ENCODE data around the gene TRIO. TPM values are rescaled to one million over a fixed set of nuclear protein-coding genes. Genes with fewer than 3 reads are reported as not detected.
A peak's percentile ranks its signal among the peaks of the same experiment; 100 is the strongest.

Gene TRIO
- polyA plus RNA-seq, 1 of the 3 experiments (the other 2 are of a cell fraction): 229 TPM

DNA sequence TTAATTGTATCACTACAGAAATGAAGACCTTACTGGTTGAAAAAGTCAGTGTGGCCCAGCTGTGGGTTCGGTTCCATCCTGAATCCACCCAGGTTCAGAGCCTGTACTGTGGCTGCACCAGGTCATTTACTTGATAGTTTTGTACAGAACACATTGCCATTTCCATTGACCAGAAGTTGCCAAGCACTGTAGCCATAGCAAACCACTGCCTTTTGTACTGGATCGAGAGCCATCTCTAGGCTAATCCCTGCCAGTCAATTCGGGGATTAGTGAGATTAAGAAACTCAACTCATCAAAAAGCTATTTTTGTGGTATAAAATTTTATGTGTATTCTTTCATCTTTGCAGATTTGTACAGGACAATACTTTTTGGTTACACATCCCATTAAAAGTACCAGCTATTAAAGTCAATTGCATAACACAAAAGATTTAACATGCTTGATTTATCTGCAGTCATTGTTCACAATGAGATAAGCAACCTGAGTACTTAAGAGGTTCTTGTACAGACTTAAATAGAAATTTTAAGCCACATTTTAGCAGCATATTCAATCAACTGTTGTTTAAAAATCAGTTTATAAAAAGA lies 329.9 kb downstream of the TRIO start:
- Histone ChIP-seq H3K4me3 (ENCODE audit: low read depth in 2 of 2, low read length in 1 of 2) (no peak overlapping the region), H3K27ac (ENCODE audit: low read depth in 2 of 2, low read length in 1 of 2) (peak overlapping the region; percentile 4 to 47; a peak in 3 of 4 replicates), H4K20me1 (ENCODE audit: insufficient read depth) (no peaks in the 10 kb centered on the region), H3F3A (replicated peaks; ENCODE audit: insufficient read depth) (peaks cover 53% of the 10 kb centered on the region), H3K9me2 (no peaks in the 10 kb centered on the region), H3K4me1 (ENCODE audit: control insufficient read depth in 1 of 2, insufficient read depth in 2 of 2, low read depth in 1 of 2, low read length in 1 of 2) (peaks cover 26 to 36% of the 10 kb centered on the region in 2 experiments; a peak in 3 of 4 replicates), H3K79me2 (ENCODE audit: insufficient read depth) (peaks cover 72% of the 10 kb centered on the region), H3K9ac (no peak overlapping the region), H3K4me2 (no peak overlapping the region), H3K27me3 (ENCODE audit: insufficient read depth) (no peaks in the 10 kb centered on the region), H2AFZ (ENCODE audit: low read depth) (no peak overlapping the region), H3K9me3 (no peaks in the 10 kb centered on the region), H3K36me3 (replicated peaks in 1 of 2; ENCODE audit: control insufficient read depth in 1 of 2, insufficient read depth in 2 of 2, low read length in 1 of 2) (peaks cover 93 to 98% of the 10 kb centered on the region in 2 experiments)
- TF ChIP-seq USF2 (IDR thresholded peaks at IDR 0.05; ENCODE audit: borderline replicate concordance, low read depth, low read length) (no peak), YY1 (IDR thresholded peaks at IDR 0.05; ENCODE audit: low read depth) (no peak), POLR2AphosphoS5 (IDR thresholded peaks at IDR 0.05; ENCODE audit: low read depth, low read length) (no peak), RFX5 (IDR thresholded peaks at IDR 0.05; ENCODE audit: low read length) (no peak), CHD2 (IDR thresholded peaks at IDR 0.05; ENCODE audit: low read length, partially characterized antibody) (no peak), EP300 (IDR thresholded peaks at IDR 0.05; ENCODE audit: borderline replicate concordance in 1 of 2, low read depth in 1 of 2, low read length in 1 of 2) (no peak), RAD21 (IDR thresholded peaks at IDR 0.05; ENCODE audit: low read length) (no peak), GATA2 (CRISPR knock-in tag; IDR thresholded peaks at IDR 0.05) (no peak), TCF12 (IDR thresholded peaks at IDR 0.05) (no peak)
- TF ChIP-seq, protein P1, sequence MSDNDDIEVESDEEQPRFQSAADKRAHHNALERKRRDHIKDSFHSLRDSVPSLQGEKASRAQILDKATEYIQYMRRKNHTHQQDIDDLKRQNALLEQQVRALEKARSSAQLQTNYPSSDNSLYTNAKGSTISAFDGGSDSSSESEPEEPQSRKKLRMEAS (IDR thresholded peaks at IDR 0.05; ENCODE audit: low read depth): no peak
- TF ChIP-seq, protein P2, sequence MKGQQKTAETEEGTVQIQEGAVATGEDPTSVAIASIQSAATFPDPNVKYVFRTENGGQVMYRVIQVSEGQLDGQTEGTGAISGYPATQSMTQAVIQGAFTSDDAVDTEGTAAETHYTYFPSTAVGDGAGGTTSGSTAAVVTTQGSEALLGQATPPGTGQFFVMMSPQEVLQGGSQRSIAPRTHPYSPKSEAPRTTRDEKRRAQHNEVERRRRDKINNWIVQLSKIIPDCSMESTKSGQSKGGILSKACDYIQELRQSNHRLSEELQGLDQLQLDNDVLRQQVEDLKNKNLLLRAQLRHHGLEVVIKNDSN (IDR thresholded peaks at IDR 0.05; ENCODE audit: borderline replicate concordance, low read depth): no peak
- no peak for DNase-seq
- WGBS (ENCODE audit: low lambda C conversion rate): 90% methylated on average over 3 of the region's 3 CpGs
- ChIA-PET CTCF (interaction anchor here (1.4 to 3.1 kb wide), 2 partner anchors 109 to 175 kb away, joined by 5 to 14 read pairs; no protein-coding TSS in a partner anchor), POLR2A (no interaction called here)

DNA sequence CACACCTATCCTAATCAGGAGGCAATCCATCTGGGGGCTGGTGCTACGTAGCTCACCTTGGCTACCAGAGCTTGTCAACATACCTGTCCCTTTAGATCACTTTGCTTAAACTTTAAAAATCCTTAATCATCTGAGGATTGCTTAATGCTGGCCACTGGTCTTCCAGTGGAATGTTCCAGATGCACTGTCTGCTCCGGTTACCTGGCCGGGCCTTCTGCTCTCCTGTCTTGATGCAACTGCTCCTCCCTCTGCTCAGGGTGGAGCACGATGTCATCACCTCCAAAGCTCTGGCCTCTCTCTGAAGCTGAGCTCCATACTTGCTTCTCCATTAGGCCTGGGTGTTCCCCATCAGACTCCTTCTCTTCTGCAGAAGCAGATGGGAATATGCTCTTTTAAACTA lies 331.9 kb downstream of the TRIO start:
- POLR2A ChIA-PET: no interaction called here
- TF ChIP-seq JUND (IDR thresholded peaks at IDR 0.05): no peak
- no peak for TF ChIP-seq GABPA (IDR thresholded peaks at IDR 0.05; ENCODE audit: low read depth)
- TF ChIP-seq RCOR1 (IDR thresholded peaks at IDR 0.05; ENCODE audit: low read length): no peak
- TF ChIP-seq ZBTB33 (IDR thresholded peaks at IDR 0.05; ENCODE audit: borderline replicate concordance, low read depth): no peak
- TF ChIP-seq RFX5 (IDR thresholded peaks at IDR 0.05; ENCODE audit: low read length): no peak
- no peak for TF ChIP-seq EP300 (IDR thresholded peaks at IDR 0.05; ENCODE audit: borderline replicate concordance in 1 of 2, low read depth in 1 of 2, low read length in 1 of 2)
- no peak for TF ChIP-seq POLR2AphosphoS5 (IDR thresholded peaks at IDR 0.05; ENCODE audit: low read depth, low read length)
- no peak for TF ChIP-seq USF2 (IDR thresholded peaks at IDR 0.05; ENCODE audit: borderline replicate concordance, low read depth, low read length)
- TF ChIP-seq CHD2 (IDR thresholded peaks at IDR 0.05; ENCODE audit: low read length, partially characterized antibody): no peak
- TF ChIP-seq, protein P2 (IDR thresholded peaks at IDR 0.05; ENCODE audit: borderline replicate concordance, low read depth): no peak
- TF ChIP-seq CTCF (IDR thresholded peaks at IDR 0.05): no peak
- TF ChIP-seq, protein P1 (IDR thresholded peaks at IDR 0.05; ENCODE audit: low read depth): no peak

More for the DNA sequence above, 331.9 kb downstream of the TRIO start:
- Histone ChIP-seq H3K4me3 (ENCODE audit: low read depth in 2 of 2, low read length in 1 of 2) (no peak overlapping the region), H3K4me1 (ENCODE audit: control insufficient read depth in 1 of 2, insufficient read depth in 2 of 2, low read depth in 1 of 2, low read length in 1 of 2) (peaks cover 17 to 18% of the 10 kb centered on the region in 2 experiments; a peak in 3 of 4 replicates), H3K79me2 (ENCODE audit: insufficient read depth) (peaks cover 68% of the 10 kb centered on the region), H3K9me3 (no peaks in the 10 kb centered on the region), H4K20me1 (ENCODE audit: insufficient read depth) (no peaks in the 10 kb centered on the region), H3K9ac (no peak overlapping the region), H3K36me3 (replicated peaks in 1 of 2; ENCODE audit: control insufficient read depth in 1 of 2, insufficient read depth in 2 of 2, low read length in 1 of 2) (peaks cover 96 to 99% of the 10 kb centered on the region in 2 experiments), H3K4me2 (no peak overlapping the region), H3F3A (replicated peaks; ENCODE audit: insufficient read depth) (peaks cover 57% of the 10 kb centered on the region), H3K9me2 (no peaks in the 10 kb centered on the region), H2AFZ (ENCODE audit: low read depth) (no peak overlapping the region), H3K27ac (ENCODE audit: low read depth in 2 of 2, low read length in 1 of 2) (peak overlapping the region; percentile 51 to 74; a peak in 3 of 4 replicates), H3K27me3 (ENCODE audit: insufficient read depth) (no peaks in the 10 kb centered on the region)
- DNase-seq: no peak
- CTCF ChIA-PET: interaction anchor here (0.8 to 3.1 kb wide), 5 partner anchors 24 to 173 kb away, joined by 3 to 14 read pairs (median 5); no protein-coding TSS in a partner anchor
- WGBS (ENCODE audit: low lambda C conversion rate): 98% methylated on average over 4 of the region's 4 CpGs
